GM23338 (cell line): ENCODE measurements around the gene GAB1. TPM values are rescaled to one million over a fixed set of nuclear protein-coding genes. Genes with fewer than 3 reads are reported as not detected.

Source experiments
- microRNA-seq: library from miRNA; unstranded; fragments of <30 nt; microRNA quantifications from one replicate; pipeline ENCODE4, GENCODE V29; 2017
- polyA plus RNA-seq: library from polyadenylated mRNA; unstranded; fragments of >200 nt; fragmentation: Nextera tagmentation; extraction: Ambion mirVana; gene quantifications from 2 replicates; pipeline ENCODE4 v1.2.1, GENCODE V29; 2016
- small RNA-seq: library from RNA; depleted of rRNA; stranded (forward); fragments of <200 nt; gene quantifications from one replicate; pipeline ENCODE3, GENCODE V24; 2014; ENCODE audit warnings: low replicate concordance
- total RNA-seq: library from RNA; depleted of rRNA; stranded (reverse); fragments of >200 nt; shearing (Covaris generic); gene quantifications from 2 replicates; pipeline ENCODE4 v1.2.3, GENCODE V29; 2014; rRNA removed

GAB1 gene
- total and polyA plus RNA-seq, 2 experiments from 2014 or later = 4.0 to 18.4 TPM

Small RNA genes within 50 kb of the gene (microRNA-seq; reads per million reads assigned to microRNA genes)
- not detected for gene MIR3139

Small RNA genes within 50 kb of the gene (small RNA-seq; reads per million reads assigned to genes)
- not detected for gene MIR3139
- not detected for gene RF00019

Other genes with a start within 250 kb of the GAB1 start
- 14.0 and 16.5 TPM in 2 replicates for gene USP38, start 152.0 kb upstream of the GAB1 start, total RNA-seq
- gene USP38, start 152.0 kb upstream of the GAB1 start, polyA plus RNA-seq = 3.5 and 3.7 TPM in 2 replicates
- gene SMARCA5, start 176.8 kb downstream of the GAB1 start, total RNA-seq = 102 and 103 TPM in 2 replicates
- 79.9 and 101 TPM in 2 replicates for gene SMARCA5, start 176.8 kb downstream of the GAB1 start, polyA plus RNA-seq